GM18520 (cell line): Measurements from ENCODE around the gene ARRDC5.
"Not testable (repeated sequence)": the region's sequence is repeated elsewhere in the genome, so short reads cannot be mapped to it uniquely, and the experiment has no call there.

Experiments used
- ATAC-seq: cut with Tn5 transposase; IDR thresholded peaks from one replicate; pipeline ENCODE4 v1.9.1; 2021; ENCODE audit not compliant: unreplicated experiment

The ARRDC5 gene

GRCh38 chr19:4910594-4911281, 8.0 kb upstream of the ARRDC5 start:
- no peak for ATAC-seq

- ATAC-seq: peak; percentile 73
Measured at GRCh38 chr19:4909897-4910593, 7.3 kb upstream of the ARRDC5 start.

- ATAC-seq: no peak
Measured at GRCh38 chr19:4909156-4909896, 6.6 kb upstream of the ARRDC5 start, which contains the start of gene UHRF1. TSS of gene UHRF1 (plus strand) at chr19:4909501. CDS start at chr19:4910886, 1,385 bp downstream.

- ATAC-seq: no peak
Measured at GRCh38 chr19:4908781-4909155, 6.1 kb upstream of the ARRDC5 start.

- ATAC-seq: no peak
Measured at GRCh38 chr19:4908360-4908759, 5.7 kb upstream of the ARRDC5 start.

- no peak for ATAC-seq
Measured at GRCh38 chr19:4906963-4907362, 4.3 kb upstream of the ARRDC5 start.

- no peak for ATAC-seq
Measured at GRCh38 chr19:4904481-4904880, 1.8 kb upstream of the ARRDC5 start.

GRCh38 chr19:4900879-4901278, 1.8 kb downstream of the ARRDC5 start:
- not testable (repeated sequence) for ATAC-seq

GRCh38 chr19:4897146-4897545, 5.5 kb downstream of the ARRDC5 start:
- no peak for ATAC-seq

- ATAC-seq: no peak
Measured at GRCh38 chr19:4896372-4896771, 6.3 kb downstream of the ARRDC5 start.

GRCh38 chr19:4892962-4893361, 9.7 kb downstream of the ARRDC5 start:
- ATAC-seq: not testable (repeated sequence)

- no peak for ATAC-seq
Measured at GRCh38 chr19:4891066-4891465, 11.6 kb downstream of the ARRDC5 start.

- ATAC-seq: no peak
Measured at GRCh38 chr19:4889034-4889815, 13.5 kb downstream of the ARRDC5 start.

GRCh38 chr19:4887803-4888202, 14.9 kb downstream of the ARRDC5 start:
- not testable (repeated sequence) for ATAC-seq

GRCh38 chr19:4884993-4885392, 17.7 kb downstream of the ARRDC5 start:
- not testable (repeated sequence) for ATAC-seq

GRCh38 chr19:4882874-4883273, 19.8 kb downstream of the ARRDC5 start:
- not testable (repeated sequence) for ATAC-seq

GRCh38 chr19:4879041-4879440, 23.7 kb downstream of the ARRDC5 start:
- ATAC-seq: no peak

GRCh38 chr19:4878491-4878968, 24.2 kb downstream of the ARRDC5 start:
- no peak for ATAC-seq

GRCh38 chr19:4877753-4878490, 24.8 kb downstream of the ARRDC5 start:
- ATAC-seq: no peak

- ATAC-seq: no peak
Measured at GRCh38 chr19:4873930-4874329, 28.8 kb downstream of the ARRDC5 start.
